Subcutaneous adipose tissue (tissue), 4 donors: ENCODE measurements around the gene IGLON5. TPM values are rescaled to one million over a fixed set of nuclear protein-coding genes. Genes with fewer than 3 reads are reported as not detected.

Experiments
- CTCF ChIP-seq: fragments of 450-650 bp; IDR thresholded peaks from one replicate; pipeline ENCODE4 v1.5.1; 2016; ENCODE audit warnings: low read depth, mild to moderate bottlenecking, control low read depth, antibody characterized with exemption, moderate library complexity
- total RNA-seq, 4 donors: library from RNA; depleted of rRNA; stranded (reverse); fragments of >200 nt; gene quantifications; one replicate each; pipeline ENCODE4 v1.1.0, GENCODE V29; 2016

The IGLON5 gene
- total RNA-seq, 4 donors from 2014 or later, result 0.17 to 0.82 (median 0.22) TPM; not detected in 1

- no peak for TF ChIP-seq CTCF
Observed at GRCh38 chr19:51339687-51340656, 28.5 kb downstream of the IGLON5 start.

GRCh38 chr19:51341066-51341465, 29.6 kb downstream of the IGLON5 start:
- no peak for TF ChIP-seq CTCF

DNA sequence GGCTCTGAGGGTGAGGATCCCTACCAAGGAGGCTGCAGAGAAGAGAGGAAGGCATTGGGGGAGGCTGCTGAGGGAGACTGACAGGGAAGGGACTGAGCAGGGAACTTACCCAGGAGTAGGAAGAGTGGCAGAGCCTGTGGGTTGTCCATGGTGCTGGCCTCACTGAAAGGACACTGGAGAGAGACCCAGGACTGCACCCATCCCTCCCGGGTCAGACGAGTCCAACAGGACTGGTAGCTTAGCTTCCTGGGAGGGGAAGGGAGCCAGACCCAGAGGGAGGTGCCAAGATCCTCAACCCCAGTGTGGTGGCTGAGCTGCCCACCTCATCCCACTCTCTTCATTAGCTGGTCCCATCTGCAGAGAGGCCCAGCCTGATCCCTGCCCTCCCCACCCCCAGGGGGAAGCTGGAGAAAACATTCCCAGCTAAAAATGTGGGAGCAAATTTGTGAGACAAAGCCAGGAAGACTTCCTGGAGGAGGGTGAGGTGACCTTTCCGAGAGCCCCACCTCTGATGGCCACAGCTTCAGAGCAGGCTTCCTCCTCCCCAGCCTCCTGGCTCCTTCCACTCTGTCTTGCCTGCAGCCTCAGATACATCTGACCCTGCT, 30.6 kb downstream of the IGLON5 start, which contains the start of gene VSIG10L:
VSIG10L (minus strand) TSS at position 164 of the 605 bp plus-strand sequence; CDS start at position 149, 15 bp downstream.
- TF ChIP-seq CTCF, result no peak

DNA sequence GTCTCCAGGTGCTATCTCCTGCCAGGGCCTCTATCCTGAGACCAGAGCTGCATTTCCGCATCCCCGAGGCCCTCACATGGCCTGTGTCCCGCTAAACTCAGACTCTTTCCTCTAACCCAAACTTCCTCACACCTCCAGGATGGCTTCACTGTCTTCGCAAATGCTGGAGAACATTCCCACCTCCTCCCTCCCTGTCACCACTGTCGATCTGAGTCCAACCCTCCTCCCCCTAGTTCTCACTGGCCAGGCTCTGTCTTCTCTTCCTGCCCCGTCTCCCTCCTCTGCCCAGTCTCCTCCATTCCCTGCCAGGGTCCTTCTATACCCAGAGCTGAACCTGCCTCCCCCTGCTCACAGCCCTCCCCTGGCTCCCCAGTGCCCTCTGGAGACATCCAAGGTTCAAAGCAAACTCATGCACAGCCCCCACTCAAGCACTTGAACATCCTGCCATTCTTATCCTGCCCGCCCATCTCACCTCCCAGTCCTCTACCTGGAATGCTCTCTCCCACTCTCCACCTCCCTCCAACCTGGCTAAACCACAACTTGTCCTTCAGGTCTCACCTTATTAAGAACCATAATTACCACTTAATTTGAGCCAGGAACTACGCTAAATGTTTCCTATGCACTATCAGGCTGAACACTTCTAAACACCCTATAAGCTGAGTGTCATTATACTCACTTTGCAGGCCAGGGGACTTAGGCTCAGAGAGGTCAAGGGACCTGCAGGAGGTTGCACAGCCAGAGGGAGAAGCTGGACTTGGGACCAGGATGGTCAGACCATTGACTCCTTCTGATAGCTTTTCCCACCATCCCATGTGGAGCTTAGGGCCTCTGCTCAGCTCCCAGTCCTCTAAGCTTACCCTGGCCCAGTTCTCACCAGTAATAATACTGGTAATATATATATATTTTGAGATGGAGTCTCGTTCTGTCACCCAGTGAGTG, 31.5 kb downstream of the IGLON5 start:
- TF ChIP-seq CTCF, result no peak

- TF ChIP-seq CTCF, result no peak
Observed at GRCh38 chr19:51345076-51345620, 33.7 kb downstream of the IGLON5 start.

DNA sequence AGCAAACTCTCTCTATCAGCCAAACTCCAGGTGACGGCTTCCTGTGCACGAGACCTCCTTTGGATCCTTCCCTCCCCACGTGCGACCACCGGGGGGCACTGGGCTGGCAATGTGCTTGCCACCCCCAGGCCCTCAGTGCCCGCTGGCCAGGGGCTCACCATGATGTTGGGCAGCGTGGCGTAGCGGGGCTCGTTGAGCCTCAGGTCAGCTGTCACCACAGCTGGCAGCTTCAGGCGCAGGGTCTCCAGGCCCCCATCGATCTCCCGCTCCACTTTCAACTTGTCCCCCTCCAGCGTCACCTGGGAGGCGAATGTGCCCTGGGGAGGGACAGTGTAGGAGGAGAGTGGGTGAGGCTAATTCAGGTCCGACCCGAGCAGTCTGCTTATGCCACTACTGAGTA, 35.3 kb downstream of the IGLON5 start:
- no peak for TF ChIP-seq CTCF
